MCF 10A (cell line): ENCODE measurements around the gene TRPC5OS. TPM values are rescaled to one million over a fixed set of nuclear protein-coding genes. Genes with fewer than 3 reads are reported as not detected.

Experiments used
- BruUV-seq: library from RNA; stranded (reverse); fragments of 400-500 nt; replicated peaks from 2 replicates; lab custom pipeline; 2021; lab: Mats Ljungman, UMichigan
- CTCF ChIA-PET: fragments of 300-600 bp; sonication (Branson Sonifier 250); formaldehyde crosslinking; extraction: SDS; loops from one replicate; lab custom pipeline; 2021; ENCODE audit warnings: antibody characterized with exemption, inconsistent platforms; lab: Yijun Ruan, JAX
- POLR2A ChIA-PET: fragments of 300-600, 350-650 bp; sonication (Branson Sonifier 250); formaldehyde crosslinking; extraction: SDS; loops from one replicate; lab custom pipeline; 2020; ENCODE audit warnings: antibody characterized with exemption, inconsistent platforms; lab: Yijun Ruan, JAX
- DNase-seq: peaks from one replicate; pipeline ENCODE4 v3.0.0-alpha.2; 2018; ENCODE audit not compliant: unreplicated experiment
- H3K27ac Mint-ChIP-seq: one replicate; pipeline ENCODE4 v1.8.0; 2022; ENCODE audit warnings: mild to moderate bottlenecking, low read depth, mixed read lengths; ENCODE audit not compliant: unreplicated experiment
- H3K27me3 Mint-ChIP-seq: one replicate; pipeline ENCODE4 v1.8.0; 2022; ENCODE audit warnings: mixed read lengths; ENCODE audit not compliant: insufficient read depth, unreplicated experiment
- H3K36me3 Mint-ChIP-seq: one replicate; pipeline ENCODE4 v1.8.0; 2022; ENCODE audit warnings: mild to moderate bottlenecking, moderate library complexity, mixed read lengths; ENCODE audit not compliant: insufficient read depth, unreplicated experiment
- H3K4me1 Mint-ChIP-seq: one replicate; pipeline ENCODE4 v1.8.0; 2022; ENCODE audit warnings: mixed read lengths; ENCODE audit not compliant: insufficient read depth, unreplicated experiment
- H3K4me3 Mint-ChIP-seq: one replicate; pipeline ENCODE4 v1.8.0; 2022; ENCODE audit warnings: mild to moderate bottlenecking, moderate library complexity, mixed read lengths; ENCODE audit not compliant: unreplicated experiment
- H3K9me3 Mint-ChIP-seq: one replicate; pipeline ENCODE4 v1.8.0; 2022; ENCODE audit warnings: mixed read lengths; ENCODE audit not compliant: unreplicated experiment
- CTCF ChIP-seq: fragments of 200-600 bp; IDR thresholded peaks from one replicate; pipeline ENCODE4 v1.8.0; 2022; ENCODE audit warnings: antibody characterized with exemption, mild to moderate bottlenecking; ENCODE audit not compliant: unreplicated experiment
- intact Hi-C: fragments of 100-400 bp; cut with micrococcal nuclease; formaldehyde crosslinking; loops from 2 replicates; pipeline ENCODE4 v1.14.1; 2022
- total RNA-seq: library from RNA; stranded (reverse); gene quantifications from 2 replicates; pipeline ENCODE4 v1.2.3, GENCODE V29; 2022

TRPC5OS gene
- total RNA-seq, 1 experiment from 2014 or later: not detected

- TF ChIP-seq CTCF: no peak
- Mint-ChIP-seq H3K9me3 (peaks cover 8% of the 10 kb centered on the region), H3K27me3 (peaks cover 76% of the 10 kb centered on the region), H3K36me3 (no peaks in the 10 kb centered on the region), H3K4me3 (no peak overlapping the region), H3K4me1 (no peaks in the 10 kb centered on the region), H3K27ac (no peak overlapping the region)
- ChIA-PET POLR2A (interaction anchor here (0.6 to 0.7 kb wide), 3 partner anchors 111 to 828 kb away, joined by 3 read pairs; no protein-coding TSS in a partner anchor), CTCF (interaction anchor here (0.9 to 2.6 kb wide), 2 partner anchors 14 to 20 kb away, joined by 4 to 12 read pairs; no protein-coding TSS in a partner anchor)
- DNase-seq: peak; percentile 19
- BruUV-seq: no TSS peak
- intact Hi-C loops: no loop called here
These were observed 21.2 kb upstream of the TRPC5OS start for GRCh38 chrX:111854556-111855490.

GRCh38 chrX:111857534-111858060 is 18.4 kb upstream of the TRPC5OS start:
- no peak for DNase-seq
- no peaks in the 10 kb centered on the region for H3K4me1 Mint-ChIP-seq
- peaks cover 58% of the 10 kb centered on the region for H3K27me3 Mint-ChIP-seq
- intact Hi-C loops: no loop called here
- H3K4me3 Mint-ChIP-seq: no peak overlapping the region
- CTCF ChIA-PET: no interaction called here
- no peak for TF ChIP-seq CTCF
- POLR2A ChIA-PET: no interaction called here
- H3K36me3 Mint-ChIP-seq: no peaks in the 10 kb centered on the region
- H3K9me3 Mint-ChIP-seq: peaks cover 8% of the 10 kb centered on the region
- no TSS peak for BruUV-seq
- no peak overlapping the region for H3K27ac Mint-ChIP-seq

GRCh38 chrX:111861605-111862004 is 14.4 kb upstream of the TRPC5OS start:
- no peak for DNase-seq
- no peaks in the 10 kb centered on the region for H3K4me1 Mint-ChIP-seq
- H3K27me3 Mint-ChIP-seq: peaks cover 38% of the 10 kb centered on the region
- no peak overlapping the region for H3K4me3 Mint-ChIP-seq
- no peaks in the 10 kb centered on the region for H3K36me3 Mint-ChIP-seq
- TF ChIP-seq CTCF: no peak
- intact Hi-C loops: no loop called here
- POLR2A ChIA-PET: no interaction called here
- CTCF ChIA-PET: interaction anchor here (0.7 kb wide), 1 partner anchor 28 kb away, joined by 3 read pairs; no protein-coding TSS in a partner anchor
- H3K27ac Mint-ChIP-seq: no peak overlapping the region
- no peaks in the 10 kb centered on the region for H3K9me3 Mint-ChIP-seq
- no TSS peak for BruUV-seq

GRCh38 chrX:111867236-111867635 is 8.7 kb upstream of the TRPC5OS start:
- Mint-ChIP-seq H3K4me1 (peaks cover 6% of the 10 kb centered on the region), H3K36me3 (no peaks in the 10 kb centered on the region), H3K4me3 (no peak overlapping the region), H3K27me3 (peaks cover 64% of the 10 kb centered on the region), H3K9me3 (peaks cover 3% of the 10 kb centered on the region), H3K27ac (no peak overlapping the region)
- intact Hi-C loops: no loop called here
- no TSS peak for BruUV-seq
- POLR2A ChIA-PET: no interaction called here
- TF ChIP-seq CTCF: no peak
- DNase-seq: no peak
- CTCF ChIA-PET: interaction anchor here (0.6 to 4.8 kb wide), 4 partner anchors 9 to 176 kb away, joined by 3 to 41 read pairs (median 3); partner anchors contain the start of gene TRPC5OS
